Fibroblast of mammary gland (primary cell): ENCODE data around the gene DEXI.
"Not testable (repeated sequence)": the region's sequence is repeated elsewhere in the genome, so short reads cannot be mapped to it uniquely, and the experiment has no call there.

Experiments used
- DNase-seq: peaks from one replicate; pipeline ENCODE4 v3.0.0-alpha.2; 2010; ENCODE audit warnings: low read depth
- H3K4me3 ChIP-seq: 2 replicates; pipeline ENCODE4 v1.5.1; 2011; ENCODE audit warnings: low read depth, mild to moderate bottlenecking, low read length, moderate library complexity; ENCODE audit not compliant: control insufficient read depth
- TF ChIP-seq, protein P1 (sequence below): conservative IDR thresholded peaks from 2 replicates; pipeline ENCODE4 v1.5.1; 2011; ENCODE audit warnings: low read depth, low read length, inconsistent platforms; ENCODE audit not compliant: control insufficient read depth, insufficient read depth

The DEXI gene

GRCh38 chr16:10932959-10933710 lies 9.1 kb downstream of the DEXI start:
- no peak overlapping the region for H3K4me3 ChIP-seq
- no peak for DNase-seq
- TF ChIP-seq, protein P1, sequence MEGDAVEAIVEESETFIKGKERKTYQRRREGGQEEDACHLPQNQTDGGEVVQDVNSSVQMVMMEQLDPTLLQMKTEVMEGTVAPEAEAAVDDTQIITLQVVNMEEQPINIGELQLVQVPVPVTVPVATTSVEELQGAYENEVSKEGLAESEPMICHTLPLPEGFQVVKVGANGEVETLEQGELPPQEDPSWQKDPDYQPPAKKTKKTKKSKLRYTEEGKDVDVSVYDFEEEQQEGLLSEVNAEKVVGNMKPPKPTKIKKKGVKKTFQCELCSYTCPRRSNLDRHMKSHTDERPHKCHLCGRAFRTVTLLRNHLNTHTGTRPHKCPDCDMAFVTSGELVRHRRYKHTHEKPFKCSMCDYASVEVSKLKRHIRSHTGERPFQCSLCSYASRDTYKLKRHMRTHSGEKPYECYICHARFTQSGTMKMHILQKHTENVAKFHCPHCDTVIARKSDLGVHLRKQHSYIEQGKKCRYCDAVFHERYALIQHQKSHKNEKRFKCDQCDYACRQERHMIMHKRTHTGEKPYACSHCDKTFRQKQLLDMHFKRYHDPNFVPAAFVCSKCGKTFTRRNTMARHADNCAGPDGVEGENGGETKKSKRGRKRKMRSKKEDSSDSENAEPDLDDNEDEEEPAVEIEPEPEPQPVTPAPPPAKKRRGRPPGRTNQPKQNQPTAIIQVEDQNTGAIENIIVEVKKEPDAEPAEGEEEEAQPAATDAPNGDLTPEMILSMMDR, result no peak

DNA sequence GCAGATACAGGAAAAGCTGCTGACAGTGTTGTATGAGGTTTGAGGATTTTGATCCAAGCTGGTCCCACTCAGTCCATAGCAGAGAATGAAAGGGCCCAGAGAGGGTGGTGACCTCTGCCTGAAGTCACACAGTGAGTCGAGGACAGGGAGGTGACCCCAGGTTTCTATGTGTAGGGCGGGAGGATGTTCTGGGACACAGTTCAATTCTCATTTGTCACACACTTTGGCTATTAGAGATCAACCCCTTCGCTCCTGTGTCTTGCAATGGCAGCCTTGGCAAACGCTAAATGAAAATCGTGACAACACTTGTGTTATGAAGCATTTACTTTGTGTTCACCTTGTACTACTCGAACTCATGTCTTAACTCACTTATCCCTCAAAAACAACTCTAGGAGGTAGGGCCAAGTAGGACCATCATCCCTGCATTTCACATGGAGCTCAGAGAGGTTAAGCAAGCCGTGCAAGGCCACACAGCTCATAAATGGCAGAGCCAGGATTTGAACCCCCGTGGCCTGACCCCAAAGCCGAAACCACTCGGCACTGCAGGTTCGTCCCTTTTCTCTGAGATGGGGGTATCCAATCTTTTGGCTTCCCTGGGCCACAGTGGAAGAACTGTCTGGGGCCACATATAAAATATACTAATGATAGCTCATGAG lies 10.2 kb downstream of the DEXI start:
- TF ChIP-seq, protein P1, result no peak
- DNase-seq, result no peak
- H3K4me3 ChIP-seq, result no peak overlapping the region

DNA sequence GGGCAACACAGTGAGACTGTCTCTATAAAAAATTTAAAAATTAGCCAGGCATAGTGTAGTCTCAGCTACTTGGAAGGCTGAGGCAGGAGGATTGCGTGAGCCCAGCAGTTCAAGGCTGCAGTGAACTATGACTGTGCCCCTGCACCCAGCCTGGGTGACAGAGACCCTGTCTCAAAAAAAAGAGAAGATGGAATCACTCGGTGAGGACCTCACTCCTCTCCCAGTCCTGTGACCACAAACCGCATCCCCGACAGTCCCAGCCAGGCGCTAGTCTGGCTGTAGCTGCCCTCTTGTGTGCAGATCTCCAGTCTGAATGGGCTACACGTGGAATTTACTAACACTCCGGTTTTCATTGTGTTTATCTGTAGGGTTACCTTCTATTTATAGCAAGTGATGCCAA lies 11.1 kb downstream of the DEXI start:
- TF ChIP-seq, protein P1, result no peak
- no peak overlapping the region for H3K4me3 ChIP-seq
- DNase-seq, result no peak

GRCh38 chr16:10930755-10931093 lies 11.5 kb downstream of the DEXI start:
- DNase-seq, result no peak
- H3K4me3 ChIP-seq, result no peak overlapping the region
- TF ChIP-seq, protein P1, result no peak

GRCh38 chr16:10929853-10930754 lies 12.2 kb downstream of the DEXI start:
- no peak for DNase-seq
- no peak overlapping the region for H3K4me3 ChIP-seq
- TF ChIP-seq, protein P1, result no peak

DNA sequence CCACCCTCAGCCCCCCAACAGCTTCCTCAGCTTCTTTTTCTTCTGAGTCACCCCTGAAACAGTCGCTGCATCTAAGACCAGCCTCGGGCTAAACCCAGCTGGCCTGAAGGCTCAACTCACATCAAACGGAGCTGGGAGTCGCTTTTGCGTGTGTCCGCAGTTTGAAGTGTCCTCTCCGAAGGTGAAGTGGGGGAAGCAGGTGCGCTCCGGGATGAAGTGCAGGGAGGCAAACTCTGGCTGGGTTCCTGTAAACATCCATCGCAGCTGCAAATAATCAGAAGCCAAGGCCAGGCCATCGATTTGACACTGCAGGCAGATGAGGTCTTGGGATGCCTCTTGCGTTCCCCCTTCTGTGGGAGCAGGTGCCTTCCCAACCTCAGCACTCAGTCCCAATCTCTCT lies 13.2 kb downstream of the DEXI start:
- not testable (repeated sequence) for H3K4me3 ChIP-seq

More for the DNA sequence above, 13.2 kb downstream of the DEXI start:
- not testable (repeated sequence) for DNase-seq
